Measurements from ENCODE around the gene EGR2.

DNA sequence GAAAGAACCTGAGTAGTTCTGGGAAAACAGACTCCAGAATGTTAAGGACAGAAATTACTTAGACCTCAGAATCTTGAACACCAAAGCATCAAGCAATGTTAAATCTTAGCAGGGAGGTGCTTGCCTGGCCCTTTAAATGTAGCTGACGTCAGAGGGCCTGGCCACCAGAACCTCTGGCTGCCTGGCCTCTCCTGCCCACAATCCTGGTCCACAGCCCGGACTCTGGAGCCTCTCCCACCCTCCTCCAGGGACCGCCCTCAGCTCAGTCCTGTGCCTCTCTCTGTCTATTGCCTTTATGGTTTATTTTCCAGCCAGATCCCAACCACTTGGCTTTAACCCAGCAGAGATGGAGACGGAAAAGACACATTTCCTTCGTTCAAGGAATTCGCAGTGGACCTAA lies 42.2 kb upstream of the EGR2 start:
- TF ChIP-seq ZFP30 (CRISPR knock-in tag; IDR thresholded peaks at IDR 0.05) = no peak
- no peak for TF ChIP-seq PATZ1 (CRISPR knock-in tag; IDR thresholded peaks at IDR 0.05; ENCODE audit: borderline replicate concordance)
- no peak for TF ChIP-seq ZC3H10 (CRISPR knock-in tag; IDR thresholded peaks at IDR 0.05)
- no peak for TF ChIP-seq SNAI2 (CRISPR knock-in tag; IDR thresholded peaks at IDR 0.05)
- TF ChIP-seq ZNF565 (CRISPR knock-in tag; conservative IDR thresholded peaks at IDR 0.05; ENCODE audit: low read depth) = no peak
- TF ChIP-seq GLIS3 (CRISPR knock-in tag; IDR thresholded peaks at IDR 0.05) = no peak
- no peak for TF ChIP-seq RARB (CRISPR knock-in tag; IDR thresholded peaks at IDR 0.05)
- no peak for TF ChIP-seq ISL1 (CRISPR knock-in tag; IDR thresholded peaks at IDR 0.05)

Measured in SK-N-SH treated with all-trans-retinoic acid at 6 μM for 48 hours (cell line).